HG03064 (cell line): ENCODE data around the gene SLC6A13.
"Not testable (repeated sequence)": the region's sequence is repeated elsewhere in the genome, so short reads cannot be mapped to it uniquely, and the experiment has no call there.

Experiments used
- ATAC-seq: cut with Tn5 transposase; IDR thresholded peaks from one replicate; pipeline ENCODE4 v1.9.1; 2021; ENCODE audit warnings: low read depth; ENCODE audit not compliant: unreplicated experiment

The SLC6A13 gene

DNA sequence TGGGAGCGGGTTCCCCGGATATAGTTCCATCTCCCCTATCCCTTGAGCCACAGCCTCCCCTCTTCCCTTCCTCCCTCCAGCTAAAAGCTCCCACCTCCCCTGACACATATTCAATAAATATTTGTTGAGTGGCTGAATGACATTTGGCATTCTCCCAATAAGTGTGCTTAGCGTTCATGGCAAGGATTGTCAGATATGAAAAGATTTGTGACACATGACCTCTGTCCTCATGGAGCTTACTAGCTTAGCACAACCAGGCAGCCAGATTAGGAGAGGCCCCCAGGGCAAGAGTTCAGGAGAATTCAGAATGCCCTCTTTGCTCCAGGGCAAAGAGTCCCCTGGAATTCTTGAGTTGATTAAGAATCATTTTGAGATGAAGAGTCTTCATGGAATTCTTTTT, 26.2 kb downstream of the SLC6A13 start:
- ATAC-seq: no peak

- ATAC-seq: not testable (repeated sequence)
These were observed 26.7 kb downstream of the SLC6A13 start for GRCh38 chr12:235967-236366.

DNA sequence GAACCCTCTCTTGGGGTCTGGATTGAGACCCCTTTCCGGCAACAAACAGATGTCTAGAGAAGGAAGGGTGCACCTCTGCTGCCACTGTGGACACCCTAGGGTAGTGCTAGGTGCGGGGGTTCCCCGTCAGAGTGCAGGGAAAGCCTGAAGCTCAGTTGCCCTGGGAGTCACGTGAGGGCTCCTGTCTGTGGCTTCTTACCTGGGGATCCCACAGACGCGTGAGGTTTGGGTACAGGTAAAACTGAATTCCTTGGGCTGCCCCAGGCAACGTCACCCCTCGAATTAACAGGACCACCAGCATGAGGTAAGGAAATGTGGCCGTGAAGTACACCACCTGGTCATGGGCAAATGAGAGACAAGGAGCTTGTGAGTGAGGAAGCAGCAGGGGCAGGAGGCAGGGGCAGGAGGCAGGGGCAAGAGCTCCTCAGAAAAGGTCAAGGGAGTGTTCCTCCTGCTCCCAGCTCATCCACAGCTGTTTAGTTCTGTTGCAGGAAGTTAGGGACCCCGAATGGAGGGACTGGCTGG, 27.7 kb downstream of the SLC6A13 start:
- no peak for ATAC-seq

DNA sequence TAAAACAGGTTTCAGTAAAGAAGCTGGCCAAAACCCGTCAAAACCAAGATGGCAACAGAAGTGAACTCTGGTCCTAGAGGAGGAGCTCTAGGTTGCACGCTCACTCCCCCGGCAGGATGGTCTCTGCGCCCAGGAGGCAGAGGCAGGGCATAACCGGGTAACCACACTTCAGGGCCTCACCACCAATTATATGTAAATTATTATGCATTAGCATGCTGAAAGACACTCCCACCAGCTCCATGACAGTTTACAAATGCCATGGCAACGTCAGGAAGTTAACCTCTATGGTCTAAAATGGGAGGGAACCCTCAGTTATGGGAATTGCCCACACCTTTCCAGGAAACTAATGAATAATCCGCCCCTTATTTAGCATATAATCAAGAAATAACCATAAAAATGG, 28.6 kb downstream of the SLC6A13 start:
- no peak for ATAC-seq

- ATAC-seq: no peak
These were observed 29.0 kb downstream of the SLC6A13 start for GRCh38 chr12:233615-233968.

DNA sequence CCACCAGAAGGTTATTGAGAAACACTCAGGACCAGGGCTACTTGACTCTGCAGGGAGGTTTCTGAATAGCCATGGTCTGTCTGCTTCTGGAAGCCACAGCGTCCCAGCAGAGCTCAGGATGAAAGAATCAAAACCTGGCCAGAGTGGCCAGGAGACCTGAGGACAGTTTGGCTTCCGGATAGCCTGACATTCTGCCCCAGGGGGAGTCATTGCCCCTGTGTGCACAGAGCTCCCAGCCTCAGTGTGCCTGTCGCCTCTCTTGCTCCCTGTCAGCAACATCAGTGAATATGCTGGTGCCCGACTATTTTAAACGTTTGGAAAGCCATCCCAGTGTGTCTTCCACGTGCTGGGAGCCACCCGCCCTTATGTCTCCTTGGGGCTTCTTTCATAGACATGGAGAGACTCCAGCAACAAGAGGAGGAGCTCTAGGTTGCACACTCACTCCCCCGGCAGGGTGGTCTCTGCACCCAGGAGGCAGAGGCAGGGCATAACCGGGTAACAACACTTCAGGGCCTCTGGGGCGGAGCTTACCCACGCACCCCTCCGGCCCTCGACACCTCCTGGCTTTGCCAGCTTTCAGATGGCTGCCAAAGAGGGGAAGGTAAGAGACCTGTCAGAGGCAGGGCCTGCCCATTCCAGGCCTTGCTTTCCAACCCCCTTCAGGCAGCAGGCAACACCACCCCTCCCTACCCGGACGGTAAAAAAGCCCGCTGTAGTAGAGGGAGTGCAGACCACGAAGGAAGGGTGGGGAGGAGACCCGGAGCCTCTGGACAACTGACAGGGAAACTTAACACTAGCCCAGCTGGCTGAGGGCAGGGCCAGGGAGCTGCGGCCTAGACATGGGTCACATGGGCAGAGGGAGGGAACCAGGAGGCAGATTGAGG, 29.7 kb downstream of the SLC6A13 start:
- no peak for ATAC-seq

DNA sequence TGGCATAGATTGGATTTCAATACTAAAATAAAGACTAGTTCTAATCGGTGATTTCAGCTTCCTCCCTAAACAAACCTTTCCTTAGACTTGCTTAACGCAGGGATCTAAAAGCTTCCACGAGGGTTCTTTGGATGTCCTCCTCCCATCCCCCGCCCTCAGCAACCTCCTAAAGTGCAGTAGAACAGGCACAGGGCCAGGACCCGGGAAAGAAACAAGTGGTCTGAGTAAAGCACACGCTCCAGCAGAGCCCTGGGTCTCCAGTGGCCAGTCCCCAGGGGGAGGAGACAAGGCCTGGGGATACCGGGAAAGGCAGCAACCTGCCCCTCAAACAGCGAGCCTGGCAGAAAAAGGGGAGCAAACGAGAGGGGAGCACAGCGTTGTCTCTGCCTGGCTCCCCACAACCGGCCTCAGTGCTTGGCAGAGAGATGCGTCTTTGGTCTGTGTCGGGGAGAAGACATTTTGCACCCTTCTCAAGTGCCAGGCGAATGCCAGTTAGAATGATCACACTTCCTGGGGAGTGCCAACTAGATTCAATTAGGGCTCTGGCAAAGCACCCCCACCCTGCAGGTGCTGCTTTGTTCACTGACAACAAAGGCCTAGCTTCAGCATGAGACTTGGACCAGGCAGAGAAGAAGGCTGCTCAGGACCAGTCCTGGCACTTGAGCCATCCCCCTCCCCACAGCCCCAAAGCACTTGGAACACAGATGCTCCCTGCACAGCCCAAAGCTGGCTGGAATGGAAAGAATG, 31.5 kb downstream of the SLC6A13 start:
- no peak for ATAC-seq

- ATAC-seq: no peak
These were observed 33.0 kb downstream of the SLC6A13 start for GRCh38 chr12:229441-230191.

- ATAC-seq: no peak
These were observed 33.8 kb downstream of the SLC6A13 start for GRCh38 chr12:228846-229200.

GRCh38 chr12:227923-228845, 34.5 kb downstream of the SLC6A13 start:
- ATAC-seq: no peak

GRCh38 chr12:227286-227915, 35.2 kb downstream of the SLC6A13 start:
- ATAC-seq: no peak

DNA sequence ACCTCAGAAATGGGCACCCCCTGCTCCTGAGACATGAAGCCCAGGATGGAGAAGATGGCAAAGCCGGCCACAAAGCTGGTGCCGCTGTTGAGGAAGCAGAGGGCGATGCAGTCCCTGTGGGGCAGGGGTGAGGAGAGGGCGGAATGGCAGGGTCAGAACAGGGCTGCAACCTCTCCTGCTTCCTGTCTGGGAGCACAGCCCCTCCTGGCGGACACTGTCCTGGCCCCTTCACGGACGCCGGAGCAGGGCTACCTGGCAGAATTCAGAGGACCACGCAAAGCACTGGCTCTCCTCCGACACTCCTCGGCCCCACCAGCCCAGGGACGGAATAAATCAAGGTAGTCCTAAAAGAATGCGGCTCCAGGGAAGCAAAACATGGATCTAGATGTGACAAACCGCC, 36.2 kb downstream of the SLC6A13 start:
- no peak for ATAC-seq

- no peak for ATAC-seq
These were observed 37.6 kb downstream of the SLC6A13 start for GRCh38 chr12:225012-225411.

DNA sequence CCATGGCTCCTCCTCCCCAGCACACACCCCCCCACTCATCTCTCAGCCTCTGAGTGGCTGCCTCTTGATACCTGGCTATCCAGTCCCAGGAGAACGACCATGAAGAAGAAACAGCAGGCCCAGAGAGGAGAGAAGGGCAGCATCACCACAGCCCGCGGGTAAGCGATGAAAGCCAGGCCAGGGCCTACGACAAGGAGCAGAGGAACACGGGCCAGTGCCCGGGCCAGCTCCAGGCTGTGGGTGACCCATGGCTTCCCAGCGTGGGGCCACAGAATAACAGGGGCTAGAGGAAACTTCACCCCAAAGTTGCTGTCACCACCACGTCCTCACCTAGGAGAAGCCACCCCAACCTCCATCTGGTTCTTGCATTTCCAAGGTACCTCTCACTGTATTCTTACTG, 38.3 kb downstream of the SLC6A13 start:
- ATAC-seq: no peak

DNA sequence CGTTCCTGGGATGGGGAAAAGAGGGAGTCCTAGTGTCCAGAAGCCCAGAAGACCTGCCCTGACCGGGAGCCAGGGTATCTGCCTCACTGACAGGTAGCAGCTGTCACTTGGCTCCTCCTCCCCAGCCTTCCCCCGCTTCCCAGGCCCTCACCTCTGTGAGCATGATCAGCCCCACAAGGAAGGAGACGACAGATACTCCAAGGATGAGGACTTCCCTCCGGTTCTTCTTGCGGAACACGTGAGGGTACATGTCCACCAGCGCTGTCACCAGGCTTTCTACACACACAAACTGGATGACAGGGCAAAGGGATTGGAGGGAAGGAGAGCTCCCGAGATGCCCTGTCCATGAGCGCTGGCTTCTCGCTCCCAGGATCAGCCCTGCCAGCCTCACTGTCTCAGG, 38.8 kb downstream of the SLC6A13 start:
- ATAC-seq: no peak

DNA sequence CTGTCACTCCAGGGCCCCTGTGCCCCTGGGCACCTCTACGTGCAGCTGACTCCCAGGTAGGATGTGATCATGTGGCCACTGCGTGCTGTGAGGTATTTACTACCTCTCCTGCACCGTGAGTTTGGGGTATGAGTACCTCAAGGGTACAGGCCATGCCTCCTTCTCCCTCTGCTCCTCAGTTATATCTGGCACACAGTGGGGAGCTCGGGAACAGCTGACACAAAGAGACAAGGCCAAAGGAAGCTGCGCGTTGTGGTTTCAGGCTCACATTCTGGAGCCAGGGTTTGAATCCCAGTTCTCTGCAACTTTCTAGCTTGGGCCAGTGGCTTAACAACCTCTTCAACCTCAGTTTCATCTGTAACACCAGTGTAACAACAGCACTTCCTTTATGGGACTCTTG, 40.9 kb downstream of the SLC6A13 start:
- ATAC-seq: no peak

GRCh38 chr12:220946-221550, 41.6 kb downstream of the SLC6A13 start:
- ATAC-seq: no peak

GRCh38 chr12:220491-220890, 42.1 kb downstream of the SLC6A13 start:
- ATAC-seq: no peak

DNA sequence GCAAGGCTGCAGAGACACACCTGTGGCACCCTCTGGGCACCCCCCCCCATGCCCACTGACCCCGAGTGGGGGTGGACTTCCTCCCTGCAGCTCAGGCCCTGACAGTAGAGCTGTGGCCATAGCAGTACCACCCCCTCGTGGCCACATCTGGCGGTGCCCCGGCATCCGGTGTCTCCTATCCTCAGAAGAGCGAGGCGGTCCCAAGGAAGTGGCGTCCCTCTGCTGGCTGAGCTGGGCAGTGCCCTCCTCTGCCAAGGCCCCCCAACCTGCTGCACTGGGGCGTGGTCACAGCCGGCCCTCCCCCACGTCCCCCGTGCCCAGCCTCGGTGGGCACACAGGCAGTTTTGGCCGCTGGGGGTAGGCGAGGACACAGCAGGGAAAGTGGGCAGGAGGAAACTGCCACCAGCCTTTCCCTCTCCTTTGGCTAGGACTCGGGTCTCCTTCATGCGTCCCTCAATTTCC, 42.7 kb downstream of the SLC6A13 start:
- no peak for ATAC-seq
